Esophagus muscularis mucosa (tissue), 4 donors: Measurements from ENCODE around the gene DOLPP1. TPM values are rescaled to one million over a fixed set of nuclear protein-coding genes. Genes with fewer than 3 reads are reported as not detected.

Source experiments
- DNase-seq: peaks from one replicate; pipeline ENCODE4 v3.0.0-alpha.2; 2017; ENCODE audit errors: extremely low spot score
- H3K27ac ChIP-seq, 4 donors: fragments of 200-600 bp; sonication (generic); replicated peaks in 1 of 4; 1 replicate in 3 of 4; 2 replicates in 1 of 4; pipeline ENCODE4 v1.5.1; 2016 to 2019; ENCODE audit warnings: mild to moderate bottlenecking in 1 of 4
- H3K27me3 ChIP-seq, 4 donors: fragments of 200-600 bp; sonication (generic); one replicate each; pipeline versions ENCODE4 v1.5.1 to v1.6.0; 2016 to 2019
- H3K36me3 ChIP-seq, 4 donors: fragments of 200-600 bp; sonication (generic); one replicate each; pipeline ENCODE4 v1.5.1; 2016 to 2019
- H3K4me1 ChIP-seq, 4 donors: fragments of 200-600 bp; sonication (generic); one replicate each; pipeline ENCODE4 v1.5.1; 2016 to 2019
- H3K4me3 ChIP-seq, 4 donors: fragments of 200-600 bp; sonication (generic); 1 replicate in 2 of 4; 2 replicates in 2 of 4; pipeline ENCODE4 v1.5.1; 2016 to 2019; ENCODE audit warnings: mild to moderate bottlenecking in 4 of 4, moderate library complexity in 1 of 4
- H3K9me3 ChIP-seq, 4 donors: fragments of 200-600 bp; sonication (generic); 1 replicate in 3 of 4; 2 replicates in 1 of 4; pipeline ENCODE4 v1.5.1; 2016 to 2019
- CTCF ChIP-seq, 3 experiments: fragments of 200-600 bp in 2 of 3; fragments of 450-650 bp in 1 of 3; sonication (generic) in 2 of 3; IDR thresholded peaks; one replicate each; pipeline ENCODE4 v1.5.1; 2017 to 2019; ENCODE audit warnings: antibody characterized with exemption in 3 of 3, mild to moderate bottlenecking in 2 of 3, moderate library complexity in 1 of 3
- EP300 ChIP-seq: sonication (generic); formaldehyde crosslinking; IDR thresholded peaks from one replicate; pipeline ENCODE4 v1.6.1; 2017; ENCODE audit warnings: antibody characterized with exemption
- POLR2A ChIP-seq: fragments of 450-650 bp; IDR thresholded peaks from one replicate; pipeline ENCODE4 v1.6.1; 2017; ENCODE audit warnings: antibody characterized with exemption, moderate library complexity, mild to moderate bottlenecking, low read depth
- POLR2AphosphoS5 ChIP-seq, 2 donors: sonication (generic); formaldehyde crosslinking; IDR thresholded peaks; one replicate each; pipeline ENCODE4 v1.6.1; 2017; ENCODE audit warnings: antibody characterized with exemption in 2 of 2
- WGBS: methylation state at CpG from one replicate; pipeline ENCODE4 v1.1.5; 2018; 5-methylcytosine and 5-hydroxymethylcytosine counted together
- intact Hi-C: fragments of 100-400 bp; cut with DNase I; formaldehyde crosslinking; loops from one replicate; pipeline ENCODE4 v1.15.1; 2023
- total RNA-seq, 4 donors: library from RNA; depleted of rRNA; stranded (reverse); fragments of >200 nt; gene quantifications; one replicate each; pipeline versions ENCODE4 v1.1.0 to v1.2.1, GENCODE V29; 2016

Gene DOLPP1
- total RNA-seq, 4 donors from 2014 or later: 3.0 to 5.5 (median 4.3) TPM

DNA sequence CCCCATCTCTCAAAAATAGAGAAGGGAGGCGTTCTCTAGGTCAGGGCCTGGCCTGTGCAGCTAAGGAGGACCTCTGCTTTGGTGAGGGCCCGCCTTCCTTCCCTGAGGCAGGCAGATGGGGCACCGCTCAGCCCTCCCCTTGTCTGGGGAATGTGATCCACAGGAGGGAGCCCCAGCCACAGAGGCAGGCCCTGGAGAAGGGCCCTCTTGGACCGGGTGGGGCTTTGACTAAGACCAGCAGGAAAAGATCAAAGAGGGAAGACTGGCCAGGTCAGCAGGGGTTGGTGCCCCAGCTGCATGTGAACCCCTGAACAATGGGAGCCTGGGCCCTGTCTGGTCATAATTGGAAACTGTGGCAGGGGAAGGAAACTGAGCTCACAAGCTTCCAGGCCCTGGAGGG, 52.2 kb downstream of the DOLPP1 start:
- Histone ChIP-seq H3K4me3 (no peak overlapping the region), H3K4me1 (peaks cover 10 to 22% (median 20%) of the 10 kb centered on the region in 4 donors), H3K27me3 (no peaks in the 10 kb centered on the region), H3K36me3 (peaks cover 6 to 88% (median 77%) of the 10 kb centered on the region in 4 donors), H3K9me3 (no peaks in the 10 kb centered on the region), H3K27ac (no peak overlapping the region)
- intact Hi-C loops: loop anchor here (5.0 kb wide), 1 partner anchor 654 kb away; no protein-coding TSS in a partner anchor
- DNase-seq: no peak
- TF ChIP-seq POLR2A (no peak), POLR2AphosphoS5 (IDR thresholded peaks at IDR 0.05) (no peak), CTCF (IDR thresholded peaks at IDR 0.05) (no peak), EP300 (no peak)
- 84% methylated on average over 4 of the region's 4 CpGs for WGBS

- no peaks in the 10 kb centered on the region for H3K27me3 ChIP-seq
- H3K36me3 ChIP-seq: peaks cover 6 to 66% (median 59%) of the 10 kb centered on the region in 4 donors
- H3K9me3 ChIP-seq: no peaks in the 10 kb centered on the region
- WGBS: 90% methylated on average over 5 of the region's 6 CpGs
- intact Hi-C loops: no loop called here
- H3K4me3 ChIP-seq: no peak overlapping the region
- H3K4me1 ChIP-seq: peaks cover 28 to 44% (median 42%) of the 10 kb centered on the region in 4 donors
- no peak for DNase-seq
- no peak overlapping the region for H3K27ac ChIP-seq
- no peak for TF ChIP-seq POLR2AphosphoS5 (IDR thresholded peaks at IDR 0.05)
- TF ChIP-seq EP300: no peak
- TF ChIP-seq POLR2A: no peak
- TF ChIP-seq CTCF (IDR thresholded peaks at IDR 0.05): no peak
These were observed 54.6 kb downstream of the DOLPP1 start for GRCh38 chr9:129135476-129135875.

GRCh38 chr9:129136446-129137035, 55.6 kb downstream of the DOLPP1 start:
- TF ChIP-seq POLR2A (no peak), EP300 (no peak), CTCF (IDR thresholded peaks at IDR 0.05) (no peak), POLR2AphosphoS5 (IDR thresholded peaks at IDR 0.05) (no peak)
- Histone ChIP-seq H3K27me3 (no peaks in the 10 kb centered on the region), H3K27ac (peak overlapping the region in 3 of 4 donors; percentile 93 to 99 (median 98)), H3K4me3 (no peak overlapping the region), H3K4me1 (peaks cover 37 to 50% (median 49%) of the 10 kb centered on the region in 4 donors), H3K36me3 (peaks cover 6 to 55% (median 49%) of the 10 kb centered on the region in 4 donors), H3K9me3 (no peaks in the 10 kb centered on the region)
- WGBS: 83% methylated on average over 16 of the region's 16 CpGs
- DNase-seq: no peak
- intact Hi-C loops: no loop called here

DNA sequence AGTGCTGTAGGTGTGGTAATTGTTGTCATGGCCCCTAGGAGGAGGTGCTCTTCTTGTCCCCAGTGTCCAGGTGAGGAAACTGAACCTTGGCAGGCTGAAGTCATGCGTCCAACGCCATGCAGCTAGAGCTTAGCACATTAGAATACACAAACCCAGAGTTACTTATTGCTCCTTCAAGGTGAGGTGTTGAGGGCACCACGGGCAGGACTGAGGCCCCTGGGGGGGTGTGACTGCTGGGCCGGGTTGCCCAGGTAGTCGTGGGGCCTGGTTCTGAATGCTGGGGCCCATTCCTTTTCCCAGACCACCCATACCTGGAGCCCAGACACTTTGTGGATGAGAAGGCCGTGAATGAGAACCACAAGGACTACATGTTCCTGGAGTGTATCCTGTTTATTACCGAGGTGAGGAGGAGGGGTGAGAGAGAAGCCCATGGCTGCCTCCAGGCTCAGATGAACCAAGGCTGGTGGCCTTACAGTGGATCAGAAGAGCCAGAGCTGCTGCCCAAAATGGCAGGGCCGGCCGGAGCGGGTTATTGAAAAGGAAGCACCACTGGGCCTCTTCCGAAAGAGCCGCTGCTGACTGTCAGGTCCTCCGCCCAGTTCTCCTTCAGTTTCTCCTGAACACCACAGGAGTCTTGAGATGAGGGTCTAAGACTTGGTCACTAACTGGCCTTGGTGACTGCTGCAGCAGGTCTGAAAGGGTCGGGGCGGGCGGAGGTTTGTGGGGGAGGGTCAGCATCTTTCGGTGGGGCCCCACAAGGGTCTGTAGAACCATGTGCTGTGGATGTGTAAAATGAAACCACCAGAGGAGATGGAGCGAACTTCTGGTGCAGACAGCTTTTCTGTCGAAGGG, 56.6 kb downstream of the DOLPP1 start:
- no peaks in the 10 kb centered on the region for H3K9me3 ChIP-seq
- 80% methylated on average over 14 of the region's 19 CpGs for WGBS
- H3K27me3 ChIP-seq: no peaks in the 10 kb centered on the region
- peaks cover 44 to 55% (median 53%) of the 10 kb centered on the region in 4 donors for H3K4me1 ChIP-seq
- no peak overlapping the region for H3K4me3 ChIP-seq
- peaks cover 6 to 54% (median 51%) of the 10 kb centered on the region in 4 donors for H3K36me3 ChIP-seq
- peak overlapping the region; percentile 93 to 99 (median 98) for H3K27ac ChIP-seq
- intact Hi-C loops: no loop called here
- DNase-seq: no peak
- TF ChIP-seq EP300 (no peak), CTCF (IDR thresholded peaks at IDR 0.05) (no peak), POLR2AphosphoS5 (IDR thresholded peaks at IDR 0.05) (no peak), POLR2A (no peak)
